Upper lobe of left lung (tissue), 4 donors: ENCODE results near the gene CDHR2.

ENCODE experiments used
- POLR2A ChIP-seq, 4 donors: fragments of 450-650 bp; IDR thresholded peaks; one replicate each; pipeline ENCODE4 v1.5.1; 2016 to 2017; ENCODE audit warnings: antibody characterized with exemption in 4 of 4, mild to moderate bottlenecking in 2 of 4
- POLR2AphosphoS5 ChIP-seq, 2 donors: sonication (generic); formaldehyde crosslinking; IDR thresholded peaks; one replicate each; pipeline ENCODE4 v1.5.1; 2017; ENCODE audit warnings: antibody characterized with exemption in 2 of 2

DNA sequence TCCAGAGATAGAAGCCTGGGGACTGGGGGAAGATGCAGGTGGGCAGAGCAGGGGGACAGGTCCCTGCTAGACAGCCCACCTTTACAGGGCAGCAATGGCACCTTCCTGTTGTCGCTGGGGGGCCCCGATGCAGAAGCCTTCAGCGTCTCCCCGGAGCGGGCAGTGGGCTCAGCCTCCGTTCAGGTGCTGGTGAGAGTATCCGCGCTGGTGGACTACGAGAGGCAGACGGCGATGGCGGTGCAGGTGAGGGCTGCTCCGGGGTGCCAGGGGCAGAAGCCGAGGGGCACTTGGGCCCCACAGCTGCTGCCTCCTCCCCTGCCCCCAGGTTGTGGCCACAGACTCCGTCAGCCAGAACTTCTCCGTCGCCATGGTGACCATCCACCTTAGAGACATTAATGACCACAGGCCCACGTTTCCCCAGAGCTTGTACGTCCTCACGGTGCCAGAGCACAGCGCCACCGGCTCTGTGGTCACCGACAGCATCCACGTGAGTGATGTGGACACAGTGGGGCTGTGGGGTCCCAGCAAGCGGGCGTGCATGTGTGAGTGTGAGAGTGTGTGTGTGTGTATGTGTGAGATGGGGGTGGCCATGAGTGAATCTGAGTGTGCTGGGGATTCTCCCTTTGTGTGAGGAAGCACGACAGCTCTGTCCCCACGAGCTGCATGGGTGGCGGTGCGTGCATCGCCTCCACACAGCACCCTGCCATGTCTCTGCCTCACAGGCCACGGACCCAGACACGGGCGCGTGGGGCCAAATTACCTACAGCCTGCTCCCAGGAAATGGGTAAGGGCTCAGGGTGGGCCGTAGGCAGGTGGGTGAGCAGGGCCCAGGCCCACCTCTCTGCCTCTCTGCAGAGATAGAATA is 28.4 kb downstream of the CDHR2 start:
- TF ChIP-seq POLR2A (IDR thresholded peaks at IDR 0.05): no peak
- no peak for TF ChIP-seq POLR2AphosphoS5 (IDR thresholded peaks at IDR 0.05)
